HG02642 (cell line): ENCODE data around the gene PLBD2.

ENCODE experiments used
- ATAC-seq: cut with Tn5 transposase; IDR thresholded peaks from one replicate; pipeline ENCODE4 v1.9.1; 2021; ENCODE audit warnings: mild to moderate bottlenecking; ENCODE audit not compliant: unreplicated experiment, poor library complexity

PLBD2 gene

GRCh38 chr12:113409462-113410124 is 51.2 kb downstream of the PLBD2 start:
- ATAC-seq = no peak

- ATAC-seq = no peak
Measured at GRCh38 chr12:113413488-113413939, 55.1 kb downstream of the PLBD2 start.

GRCh38 chr12:113414519-113415038 is 56.2 kb downstream of the PLBD2 start:
- no peak for ATAC-seq

GRCh38 chr12:113416091-113416754 is 57.8 kb downstream of the PLBD2 start:
- ATAC-seq = no peak

GRCh38 chr12:113418213-113418879 is 60.0 kb downstream of the PLBD2 start:
- ATAC-seq = no peak

GRCh38 chr12:113420996-113421595 is 62.7 kb downstream of the PLBD2 start:
- ATAC-seq = no peak

GRCh38 chr12:113422030-113422885 is 63.9 kb downstream of the PLBD2 start, which contains the start of gene SDSL:
TSS of gene SDSL (plus strand) at chr12:113422380. CDS start at chr12:113427983, 5,603 bp downstream.
- peak; percentile 82 for ATAC-seq

- no peak for ATAC-seq
Measured at GRCh38 chr12:113422886-113423669, 64.7 kb downstream of the PLBD2 start.

- no peak for ATAC-seq
Measured at GRCh38 chr12:113424456-113424855, 66.1 kb downstream of the PLBD2 start.

- ATAC-seq = no peak
Measured at GRCh38 chr12:113424915-113425823, 66.8 kb downstream of the PLBD2 start.

GRCh38 chr12:113425960-113426453 is 67.6 kb downstream of the PLBD2 start:
- no peak for ATAC-seq

- no peak for ATAC-seq
Measured at GRCh38 chr12:113427882-113428281, 69.5 kb downstream of the PLBD2 start.

- no peak for ATAC-seq
Measured at GRCh38 chr12:113428482-113428881, 70.1 kb downstream of the PLBD2 start.

- no peak for ATAC-seq
Measured at GRCh38 chr12:113432986-113433385, 74.6 kb downstream of the PLBD2 start.

GRCh38 chr12:113435367-113435766 is 77.0 kb downstream of the PLBD2 start:
- ATAC-seq = no peak

GRCh38 chr12:113436586-113436985 is 78.2 kb downstream of the PLBD2 start:
- no peak for ATAC-seq

- no peak for ATAC-seq
Measured at GRCh38 chr12:113436993-113437728, 78.8 kb downstream of the PLBD2 start.
